Parathyroid adenoma (tissue), 2 donors: ENCODE results near the gene GNAO1.

Experiments used
- H2AFZ ChIP-seq: fragments of 300-600 bp; sonication (generic); one replicate; pipeline ENCODE4 v1.7.0; 2017; ENCODE audit warnings: antibody characterized with exemption, mild to moderate bottlenecking
- H3K27ac ChIP-seq: fragments of 300-600 bp; sonication (generic); one replicate; pipeline ENCODE4 v1.7.0; 2017
- H3K27me3 ChIP-seq: fragments of 300-600 bp; sonication (generic); one replicate; pipeline ENCODE4 v1.7.0; 2017; ENCODE audit warnings: low read length; ENCODE audit not compliant: control insufficient read depth, insufficient read depth
- H3K36me3 ChIP-seq: fragments of 300-600 bp; sonication (generic); one replicate; pipeline ENCODE4 v1.7.0; 2017; ENCODE audit warnings: low read length; ENCODE audit not compliant: control insufficient read depth, insufficient read depth
- H3K4me1 ChIP-seq: fragments of 300-600 bp; sonication (generic); one replicate; pipeline ENCODE4 v1.7.0; 2017; ENCODE audit warnings: control low read depth
- H3K4me2 ChIP-seq: fragments of 300-600 bp; sonication (generic); one replicate; pipeline ENCODE4 v1.7.0; 2017; ENCODE audit warnings: low read length
- H3K4me3 ChIP-seq: fragments of 300-600 bp; sonication (generic); one replicate; pipeline ENCODE4 v1.7.0; 2017; ENCODE audit warnings: low read depth, low read length
- H3K79me2 ChIP-seq: fragments of 300-600 bp; sonication (generic); one replicate; pipeline ENCODE4 v1.7.0; 2017; ENCODE audit warnings: control low read depth
- H3K9ac ChIP-seq: fragments of 300-600 bp; sonication (generic); one replicate; pipeline ENCODE4 v1.7.0; 2017; ENCODE audit warnings: mild to moderate bottlenecking
- H3K9me3 ChIP-seq: fragments of 300-600 bp; sonication (generic); one replicate; pipeline ENCODE4 v1.7.0; 2017; ENCODE audit warnings: low read length; ENCODE audit not compliant: control insufficient read depth
- CTCF ChIP-seq: fragments of 300-600 bp; sonication (generic); IDR thresholded peaks from one replicate; pipeline ENCODE4 v1.7.0; 2017; ENCODE audit warnings: antibody characterized with exemption, mild to moderate bottlenecking
- donor health status: primary hyperparathyroidism.

The GNAO1 gene

GRCh38 chr16:56204816-56205215 lies 13.5 kb downstream of the GNAO1 start:
- no peak overlapping the region for H3K27ac ChIP-seq
- no peak for TF ChIP-seq CTCF

GRCh38 chr16:56206951-56207350 lies 15.7 kb downstream of the GNAO1 start:
- Histone ChIP-seq H3K36me3 (no peaks in the 10 kb centered on the region), H3K79me2 (peaks cover 63% of the 10 kb centered on the region), H3K9me3 (no peaks in the 10 kb centered on the region), H3K4me2 (no peak overlapping the region), H3K27me3 (no peaks in the 10 kb centered on the region), H3K27ac (no peak overlapping the region), H3K9ac (no peak overlapping the region), H2AFZ (no peak overlapping the region), H3K4me1 (peaks cover 2% of the 10 kb centered on the region), H3K4me3 (no peak overlapping the region)
- TF ChIP-seq CTCF: no peak

More at GRCh38 chr16:56204816-56205215, 13.5 kb downstream of the GNAO1 start:
- H3K36me3 ChIP-seq: no peaks in the 10 kb centered on the region
- peaks cover 14% of the 10 kb centered on the region for H3K4me1 ChIP-seq
- H3K79me2 ChIP-seq: peaks cover 58% of the 10 kb centered on the region
- H3K9ac ChIP-seq: no peak overlapping the region
- no peak overlapping the region for H3K4me3 ChIP-seq
- no peaks in the 10 kb centered on the region for H3K9me3 ChIP-seq
- H3K27me3 ChIP-seq: no peaks in the 10 kb centered on the region
- no peak overlapping the region for H2AFZ ChIP-seq
- no peak overlapping the region for H3K4me2 ChIP-seq

GRCh38 chr16:56207421-56207820 lies 16.1 kb downstream of the GNAO1 start:
- Histone ChIP-seq H2AFZ (no peak overlapping the region), H3K4me3 (no peak overlapping the region), H3K9ac (no peak overlapping the region), H3K79me2 (peaks cover 62% of the 10 kb centered on the region), H3K27ac (no peak overlapping the region), H3K36me3 (no peaks in the 10 kb centered on the region), H3K4me2 (no peak overlapping the region), H3K9me3 (no peaks in the 10 kb centered on the region), H3K4me1 (no peaks in the 10 kb centered on the region), H3K27me3 (no peaks in the 10 kb centered on the region)
- no peak for TF ChIP-seq CTCF

GRCh38 chr16:56211435-56211981 lies 20.2 kb downstream of the GNAO1 start:
- H3K27me3 ChIP-seq: no peaks in the 10 kb centered on the region
- no peaks in the 10 kb centered on the region for H3K4me1 ChIP-seq
- H3K9ac ChIP-seq: no peak overlapping the region
- no peak overlapping the region for H3K4me2 ChIP-seq
- TF ChIP-seq CTCF: no peak
- H2AFZ ChIP-seq: no peak overlapping the region
- peaks cover 61% of the 10 kb centered on the region for H3K79me2 ChIP-seq
- H3K36me3 ChIP-seq: no peaks in the 10 kb centered on the region
- H3K9me3 ChIP-seq: no peaks in the 10 kb centered on the region
- H3K4me3 ChIP-seq: no peak overlapping the region
- no peak overlapping the region for H3K27ac ChIP-seq

GRCh38 chr16:56212144-56212543 lies 20.9 kb downstream of the GNAO1 start:
- TF ChIP-seq CTCF: no peak
- no peaks in the 10 kb centered on the region for H3K27me3 ChIP-seq
- no peak overlapping the region for H3K27ac ChIP-seq
- no peak overlapping the region for H3K4me3 ChIP-seq
- no peak overlapping the region for H3K4me2 ChIP-seq
- H3K4me1 ChIP-seq: no peaks in the 10 kb centered on the region
- H3K79me2 ChIP-seq: peaks cover 57% of the 10 kb centered on the region
- H3K9ac ChIP-seq: no peak overlapping the region
- H3K9me3 ChIP-seq: no peaks in the 10 kb centered on the region
- H2AFZ ChIP-seq: no peak overlapping the region
- no peaks in the 10 kb centered on the region for H3K36me3 ChIP-seq
